GM19467 (cell line): ENCODE data around the gene ODAD2.

Experiments used
- ATAC-seq: cut with Tn5 transposase; IDR thresholded peaks from one replicate; pipeline ENCODE4 v1.9.1; 2021; ENCODE audit warnings: mild to moderate bottlenecking, moderate library complexity; ENCODE audit not compliant: unreplicated experiment

The ODAD2 gene

DNA sequence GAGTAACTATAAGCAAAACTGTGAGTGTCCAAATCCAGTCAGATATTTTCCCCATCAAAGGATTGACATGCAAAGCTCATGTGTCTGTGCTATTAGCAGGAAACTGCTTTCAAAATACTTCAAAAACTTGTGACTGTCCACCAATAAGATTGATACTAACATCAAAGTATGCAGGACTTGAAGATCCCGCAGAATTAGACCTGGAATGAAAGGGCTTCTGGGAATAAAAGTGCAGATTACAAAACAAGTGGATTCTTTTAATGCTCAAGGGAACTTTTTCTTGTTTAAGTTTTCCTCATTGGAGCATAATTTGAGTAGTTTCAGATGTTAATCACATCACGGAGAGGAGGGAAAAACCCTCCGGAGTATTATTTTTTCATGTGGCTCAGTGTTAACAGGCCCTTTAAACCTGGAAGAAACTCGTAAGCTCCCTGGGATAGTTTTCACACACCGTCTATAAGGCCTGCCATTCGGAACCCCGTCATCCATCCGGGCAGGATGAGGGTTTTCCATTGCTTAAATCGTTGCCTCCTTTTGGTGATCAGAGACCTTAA, 219.3 kb downstream of the ODAD2 start:
- ATAC-seq = no peak

DNA sequence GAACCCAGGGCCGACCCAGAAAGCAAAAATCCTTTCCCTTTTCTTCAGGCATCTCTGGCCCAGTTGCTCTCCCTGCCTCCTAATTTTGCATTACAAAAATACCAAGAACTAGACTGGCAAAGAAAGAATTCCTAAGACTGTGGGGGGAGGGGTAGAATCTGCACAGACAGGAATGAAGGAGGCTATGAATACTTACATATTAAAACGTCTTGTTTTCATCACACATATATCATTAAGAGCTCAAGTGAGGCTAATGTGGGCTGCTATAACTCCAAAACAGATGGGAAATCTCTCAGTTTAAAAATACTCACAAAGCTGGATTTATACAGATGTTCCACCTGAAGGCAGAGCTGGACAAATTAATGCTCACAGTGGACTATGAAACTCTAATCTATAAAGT, 224.0 kb downstream of the ODAD2 start:
- no peak for ATAC-seq

DNA sequence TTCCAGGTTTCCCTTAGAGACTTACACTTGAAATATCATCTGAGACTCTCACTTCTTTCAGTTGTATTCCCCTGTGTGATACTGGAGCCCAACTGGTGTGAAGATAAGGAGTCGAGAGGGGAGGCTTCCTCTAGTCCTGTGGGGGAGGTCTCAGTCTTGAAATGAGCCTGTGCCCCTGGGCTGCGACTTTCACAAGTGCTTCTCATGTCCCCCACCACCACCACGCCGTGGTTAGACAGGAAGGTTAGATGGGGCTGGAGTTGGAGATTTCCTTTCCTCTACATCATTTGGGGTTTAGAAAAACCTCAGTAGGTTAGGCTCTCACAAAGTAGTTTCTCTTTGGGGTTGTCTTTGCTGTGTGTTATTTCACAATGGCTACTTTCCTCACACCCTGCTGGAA, 227.6 kb downstream of the ODAD2 start:
- no peak for ATAC-seq

DNA sequence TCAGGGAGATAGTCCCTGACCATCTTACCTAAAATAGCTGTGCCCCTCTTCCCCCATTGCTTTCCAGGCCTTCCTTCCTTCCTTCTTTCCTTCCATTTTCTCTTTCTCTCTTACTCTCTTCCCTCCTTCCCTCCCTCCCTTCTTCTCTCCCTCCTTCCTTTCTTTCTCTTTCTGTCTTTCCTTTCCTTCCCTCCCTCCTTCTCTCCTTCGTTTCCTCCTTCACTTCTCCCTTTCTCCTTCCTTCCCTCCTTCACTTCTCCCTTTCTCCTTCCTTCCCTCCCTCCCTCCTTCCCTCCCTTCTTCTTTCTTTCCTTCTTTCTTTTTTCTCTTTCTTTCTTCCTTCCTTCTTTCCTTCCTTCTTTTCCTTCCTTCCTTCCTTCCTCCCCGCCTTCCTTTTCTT, 228.7 kb downstream of the ODAD2 start:
- no peak for ATAC-seq
